Measurements from ENCODE around the gene RNF217. TPM values are rescaled to one million over a fixed set of nuclear protein-coding genes. Genes with fewer than 3 reads are reported as not detected.
"Not testable (repeated sequence)": the region's sequence is repeated elsewhere in the genome, so short reads cannot be mapped to it uniquely, and the experiment has no call there.

The RNF217 gene
- total and polyA plus RNA-seq, 3 experiments from 2014 or later, result 0.13 TPM; not detected in 2

- H3K27ac ChIP-seq (ENCODE audit: low read depth, low read length); H3K36me3 Mint-ChIP-seq; H3K9me3 ChIP-seq (ENCODE audit: low read length); H3K4me1 Mint-ChIP-seq; POLR2A ChIA-PET; DNase-seq; H3K27ac Mint-ChIP-seq; H3K36me3 ChIP-seq (ENCODE audit: insufficient read depth, low read length); H3K9me3 Mint-ChIP-seq; H3K4me3 ChIP-seq (ENCODE audit: low read length); H3K4me1 ChIP-seq (ENCODE audit: insufficient read depth, low read length); H3K4me3 Mint-ChIP-seq; H3K27me3 Mint-ChIP-seq; H3K27me3 ChIP-seq (ENCODE audit: insufficient read depth, low read length, poor library complexity, severe bottlenecking); CTCF ChIA-PET: not testable (repeated sequence)
Measured at GRCh38 chr6:125034929-125035328, 72.7 kb downstream of the RNF217 start.

- DNase-seq; H3K36me3 ChIP-seq (ENCODE audit: insufficient read depth, low read length); H3K4me3 ChIP-seq (ENCODE audit: low read length); CTCF ChIA-PET; H3K27me3 ChIP-seq (ENCODE audit: insufficient read depth, low read length, poor library complexity, severe bottlenecking); H3K27ac ChIP-seq (ENCODE audit: low read depth, low read length); H3K4me3 Mint-ChIP-seq; H3K9me3 Mint-ChIP-seq; H3K36me3 Mint-ChIP-seq; H3K27ac Mint-ChIP-seq; H3K9me3 ChIP-seq (ENCODE audit: low read length); H3K4me1 Mint-ChIP-seq; POLR2A ChIA-PET; H3K4me1 ChIP-seq (ENCODE audit: insufficient read depth, low read length); H3K27me3 Mint-ChIP-seq: not testable (repeated sequence)
Measured at GRCh38 chr6:125036486-125036885, 74.2 kb downstream of the RNF217 start.

- H3K27me3 ChIP-seq (ENCODE audit: insufficient read depth, low read length, poor library complexity, severe bottlenecking), result no peaks in the 10 kb centered on the region
- Mint-ChIP-seq H3K4me1 (no peaks in the 10 kb centered on the region), H3K36me3 (no peaks in the 10 kb centered on the region), H3K9me3 (peaks cover 0 to 5% (median 0%) of the 10 kb centered on the region in 5 donors), H3K27ac (no peak overlapping the region), H3K4me3 (no peak overlapping the region), H3K27me3 (peaks cover 0 to 2% of the 10 kb centered on the region in 2 donors)
- no peak overlapping the region for H3K27ac ChIP-seq (ENCODE audit: low read depth, low read length)
- H3K36me3 ChIP-seq (ENCODE audit: insufficient read depth, low read length), result no peaks in the 10 kb centered on the region
- CTCF ChIA-PET, result no interaction called here
- H3K4me1 ChIP-seq (ENCODE audit: insufficient read depth, low read length), result no peaks in the 10 kb centered on the region
- no peaks in the 10 kb centered on the region for H3K9me3 ChIP-seq (ENCODE audit: low read length)
- H3K4me3 ChIP-seq (ENCODE audit: low read length), result no peak overlapping the region
- DNase-seq, result no peak
- POLR2A ChIA-PET, result no interaction called here
Measured at GRCh38 chr6:125037827-125038226, 75.6 kb downstream of the RNF217 start.

- Histone ChIP-seq H3K9me3 (ENCODE audit: low read length) (no peaks in the 10 kb centered on the region), H3K4me3 (ENCODE audit: low read length) (no peak overlapping the region), H3K4me1 (ENCODE audit: insufficient read depth, low read length) (no peaks in the 10 kb centered on the region), H3K27me3 (ENCODE audit: insufficient read depth, low read length, poor library complexity, severe bottlenecking) (no peaks in the 10 kb centered on the region), H3K36me3 (ENCODE audit: insufficient read depth, low read length) (no peaks in the 10 kb centered on the region), H3K27ac (ENCODE audit: low read depth, low read length) (no peak overlapping the region)
- CTCF ChIA-PET, result no interaction called here
- POLR2A ChIA-PET, result no interaction called here
- Mint-ChIP-seq H3K27ac (no peak overlapping the region), H3K9me3 (peaks cover 0 to 5% (median 0%) of the 10 kb centered on the region in 5 donors), H3K36me3 (no peaks in the 10 kb centered on the region), H3K27me3 (peaks cover 0 to 2% of the 10 kb centered on the region in 2 donors), H3K4me3 (no peak overlapping the region), H3K4me1 (no peaks in the 10 kb centered on the region)
- no peak for DNase-seq
Measured at GRCh38 chr6:125038925-125039324, 76.7 kb downstream of the RNF217 start.

GRCh38 chr6:125041740-125042459 lies 79.7 kb downstream of the RNF217 start:
- Histone ChIP-seq H3K4me3 (ENCODE audit: low read length) (no peak overlapping the region), H3K27me3 (ENCODE audit: insufficient read depth, low read length, poor library complexity, severe bottlenecking) (no peaks in the 10 kb centered on the region), H3K36me3 (ENCODE audit: insufficient read depth, low read length) (no peaks in the 10 kb centered on the region), H3K4me1 (ENCODE audit: insufficient read depth, low read length) (no peaks in the 10 kb centered on the region), H3K9me3 (ENCODE audit: low read length) (no peaks in the 10 kb centered on the region), H3K27ac (ENCODE audit: low read depth, low read length) (no peak overlapping the region)
- Mint-ChIP-seq H3K36me3 (no peaks in the 10 kb centered on the region), H3K27me3 (peaks cover 0 to 2% of the 10 kb centered on the region in 2 donors), H3K4me3 (no peak overlapping the region), H3K27ac (no peak overlapping the region), H3K9me3 (peaks cover 0 to 3% (median 0%) of the 10 kb centered on the region in 5 donors), H3K4me1 (no peaks in the 10 kb centered on the region)
- ChIA-PET POLR2A (no interaction called here), CTCF (no interaction called here)
- no peak for DNase-seq

GRCh38 chr6:125044066-125044465 lies 81.8 kb downstream of the RNF217 start:
- Mint-ChIP-seq H3K36me3 (no peaks in the 10 kb centered on the region), H3K27me3 (no peaks in the 10 kb centered on the region), H3K9me3 (peaks cover 0 to 2% (median 0%) of the 10 kb centered on the region in 5 donors), H3K4me1 (no peaks in the 10 kb centered on the region), H3K4me3 (no peak overlapping the region), H3K27ac (no peak overlapping the region)
- H3K9me3 ChIP-seq (ENCODE audit: low read length), result no peaks in the 10 kb centered on the region
- H3K27ac ChIP-seq (ENCODE audit: low read depth, low read length), result no peak overlapping the region
- H3K27me3 ChIP-seq (ENCODE audit: insufficient read depth, low read length, poor library complexity, severe bottlenecking), result no peaks in the 10 kb centered on the region
- no peaks in the 10 kb centered on the region for H3K36me3 ChIP-seq (ENCODE audit: insufficient read depth, low read length)
- H3K4me3 ChIP-seq (ENCODE audit: low read length), result no peak overlapping the region
- ChIA-PET CTCF (no interaction called here), POLR2A (no interaction called here)
- H3K4me1 ChIP-seq (ENCODE audit: insufficient read depth, low read length), result no peaks in the 10 kb centered on the region
- no peak for DNase-seq

- no peak for DNase-seq
- ChIA-PET CTCF (no interaction called here), POLR2A (no interaction called here)
- no peak overlapping the region for H3K4me3 Mint-ChIP-seq
- H3K27ac Mint-ChIP-seq, result no peak overlapping the region
- H3K4me1 Mint-ChIP-seq, result no peaks in the 10 kb centered on the region
- no peaks in the 10 kb centered on the region for H3K27me3 Mint-ChIP-seq
- Histone ChIP-seq H3K9me3 (ENCODE audit: low read length) (no peaks in the 10 kb centered on the region), H3K36me3 (ENCODE audit: insufficient read depth, low read length) (no peaks in the 10 kb centered on the region), H3K27ac (ENCODE audit: low read depth, low read length) (no peak overlapping the region), H3K4me3 (ENCODE audit: low read length) (no peak overlapping the region), H3K4me1 (ENCODE audit: insufficient read depth, low read length) (no peaks in the 10 kb centered on the region), H3K27me3 (ENCODE audit: insufficient read depth, low read length, poor library complexity, severe bottlenecking) (no peaks in the 10 kb centered on the region)
- peaks cover 0 to 2% (median 0%) of the 10 kb centered on the region in 5 donors for H3K9me3 Mint-ChIP-seq
- H3K36me3 Mint-ChIP-seq, result no peaks in the 10 kb centered on the region
Measured at GRCh38 chr6:125044667-125045066, 82.4 kb downstream of the RNF217 start.

- no peaks in the 10 kb centered on the region for H3K9me3 ChIP-seq (ENCODE audit: low read length)
- H3K4me3 ChIP-seq (ENCODE audit: low read length), result no peak overlapping the region
- Mint-ChIP-seq H3K4me3 (no peak overlapping the region), H3K4me1 (no peaks in the 10 kb centered on the region), H3K9me3 (peaks cover 0 to 2% (median 0%) of the 10 kb centered on the region in 5 donors), H3K27me3 (no peaks in the 10 kb centered on the region), H3K36me3 (no peaks in the 10 kb centered on the region), H3K27ac (no peak overlapping the region)
- CTCF ChIA-PET, result no interaction called here
- H3K36me3 ChIP-seq (ENCODE audit: insufficient read depth, low read length), result no peaks in the 10 kb centered on the region
- no peak for DNase-seq
- no peak overlapping the region for H3K27ac ChIP-seq (ENCODE audit: low read depth, low read length)
- no peaks in the 10 kb centered on the region for H3K4me1 ChIP-seq (ENCODE audit: insufficient read depth, low read length)
- H3K27me3 ChIP-seq (ENCODE audit: insufficient read depth, low read length, poor library complexity, severe bottlenecking), result no peaks in the 10 kb centered on the region
- POLR2A ChIA-PET, result no interaction called here
Measured at GRCh38 chr6:125046107-125046925, 84.1 kb downstream of the RNF217 start.

Measured in CD8-positive, alpha-beta memory T cell (primary cell).